CD4-positive, alpha-beta T cell (primary cell): ENCODE measurements around the gene SUPT5H. TPM values are rescaled to one million over a fixed set of nuclear protein-coding genes. Genes with fewer than 3 reads are reported as not detected.

Experiments
- ATAC-seq: fragments of 200-7000 bp; cut with Tn5 transposase; one replicate; pipeline ENCODE4 v1.10.0; 2022; ENCODE audit warnings: mild to moderate bottlenecking; ENCODE audit not compliant: poor library complexity
- CTCF ChIA-PET: fragments of 350-600 bp; sonication (Branson Sonifier 250); formaldehyde crosslinking; loops from one replicate; lab custom pipeline; 2021; ENCODE audit warnings: antibody characterized with exemption, inconsistent platforms; lab: Charles Lee
- POLR2A ChIA-PET: fragments of 350-600 bp; sonication (Branson Sonifier 250); formaldehyde crosslinking; loops from one replicate; lab custom pipeline; 2021; ENCODE audit warnings: antibody characterized with exemption, inconsistent platforms; lab: Charles Lee
- DNase-seq, 14 experiments: peaks; one replicate each; pipeline ENCODE4 v3.0.0-alpha.2; 2013 to 2020; ENCODE audit warnings: mixed read lengths in 2 of 14
- H3K27ac ChIP-seq, 2 donors: one replicate each; pipeline versions ENCODE4 v1.5.1 to v1.7.0; 2013; ENCODE audit warnings: low read length in 2 of 2, low read depth in 1 of 2, mild to moderate bottlenecking in 1 of 2
- H3K27me3 ChIP-seq, 2 experiments: 1 replicate in 1 of 2; 2 replicates in 1 of 2; pipeline versions ENCODE4 v1.6.1 to v1.7.0; 2013; ENCODE audit warnings: low read length in 2 of 2, control low read depth in 1 of 2, mild to moderate bottlenecking in 1 of 2, moderate library complexity in 1 of 2; ENCODE audit not compliant: insufficient read depth in 2 of 2, control insufficient read depth in 1 of 2
- H3K36me3 ChIP-seq: one replicate; pipeline ENCODE4 v1.6.1; 2013; ENCODE audit warnings: low read length, control low read depth; ENCODE audit not compliant: insufficient read depth
- H3K4me1 ChIP-seq: one replicate; pipeline ENCODE4 v1.6.1; 2013; ENCODE audit warnings: low read length, control low read depth; ENCODE audit not compliant: insufficient read depth
- H3K4me3 ChIP-seq: one replicate; pipeline ENCODE4 v1.5.1; 2013; ENCODE audit warnings: mild to moderate bottlenecking, low read length, moderate library complexity
- H3K9me3 ChIP-seq, 2 experiments: 1 replicate in 1 of 2; 2 replicates in 1 of 2; pipeline versions ENCODE4 v1.6.1 to v1.7.0; 2013; ENCODE audit warnings: low read length in 2 of 2, mild to moderate bottlenecking in 2 of 2, control low read depth in 1 of 2, moderate library complexity in 1 of 2; ENCODE audit not compliant: control insufficient read depth in 1 of 2, insufficient read depth in 1 of 2
- H3K27ac Mint-ChIP-seq: one replicate; pipeline ENCODE4 v1.8.0; 2020; ENCODE audit warnings: mixed read lengths
- H3K27me3 Mint-ChIP-seq: one replicate; pipeline ENCODE4 v1.8.0; 2021; ENCODE audit warnings: mixed read lengths
- H3K36me3 Mint-ChIP-seq: one replicate; pipeline ENCODE4 v1.8.0; 2021; ENCODE audit warnings: low read depth, mixed read lengths
- H3K4me1 Mint-ChIP-seq: one replicate; pipeline ENCODE4 v1.8.0; 2021; ENCODE audit warnings: low read depth, mixed read lengths
- H3K4me3 Mint-ChIP-seq: one replicate; pipeline ENCODE4 v1.8.0; 2020; ENCODE audit warnings: mild to moderate bottlenecking, mixed read lengths
- H3K9me3 Mint-ChIP-seq: one replicate; pipeline ENCODE4 v1.8.0; 2020; ENCODE audit warnings: mixed read lengths
- intact Hi-C, 2 experiments: fragments of 100-400 bp; cut with DNase I in 1 of 2; cut with micrococcal nuclease in 1 of 2; formaldehyde crosslinking; loops; one replicate each; pipeline versions ENCODE4 v1.15.1 to v1.9.0; 2023 to 2025; cut with DNase I, micrococcal nuclease
- total RNA-seq, 174 experiments: library from RNA in 2 of 174; stranded (reverse) in 2 of 174; gene quantifications; one replicate each; pipeline ENCODE4 v1.2.3 and lab custom pipeline; 2021 to 2026
- TF ChIP-seq, protein P1 (sequence below): fragments of 200-600 bp; IDR thresholded peaks from one replicate; pipeline ENCODE4 v1.8.0; 2022; ENCODE audit warnings: antibody characterized with exemption, mild to moderate bottlenecking

Gene SUPT5H
- total RNA-seq, 2 experiments from 2014 or later: 322 to 333 TPM

DNA sequence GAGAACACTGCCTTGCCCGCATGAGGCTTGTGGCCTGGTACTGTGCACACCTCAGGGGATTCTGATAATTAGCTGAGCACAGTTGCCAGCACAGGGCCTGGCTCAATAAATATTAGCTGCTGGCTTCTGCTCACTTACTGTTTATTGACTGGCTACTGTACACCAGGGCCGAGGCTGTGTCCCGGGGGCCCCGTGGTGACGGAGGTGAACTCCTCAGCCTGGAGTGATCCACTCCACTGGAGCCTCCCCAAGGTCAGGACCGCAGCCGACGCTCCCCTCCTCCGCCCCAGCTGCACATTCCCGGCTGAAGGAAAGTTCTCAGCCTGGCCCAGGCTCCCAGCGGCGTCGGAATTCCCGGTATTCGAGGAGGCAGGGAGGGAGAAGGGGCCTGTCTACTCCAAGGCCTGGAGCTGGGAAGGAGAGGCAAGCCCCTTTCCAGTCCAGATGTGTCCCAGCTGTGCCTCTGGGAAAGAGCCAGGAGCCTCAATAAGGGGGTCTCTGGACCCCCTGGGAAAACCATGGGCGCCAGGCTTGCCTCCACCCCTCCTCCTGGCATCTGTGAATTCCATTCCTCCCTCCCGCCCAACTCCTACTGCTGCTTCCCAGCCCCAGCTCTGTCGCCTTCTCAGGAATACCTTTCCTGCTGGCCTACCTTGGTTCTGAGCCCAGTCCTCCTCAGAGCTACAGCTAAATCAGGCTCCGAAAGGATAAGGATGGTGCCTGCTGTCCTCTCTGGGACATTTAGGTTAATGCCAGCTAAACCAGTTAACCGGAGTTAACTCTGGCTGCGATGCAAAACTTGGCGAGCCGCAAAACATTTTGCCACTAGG lies 16.9 kb upstream of the SUPT5H start:
- peaks cover 19% of the 10 kb centered on the region for H3K4me1 Mint-ChIP-seq
- no peaks in the 10 kb centered on the region for H3K27me3 Mint-ChIP-seq

DNA sequence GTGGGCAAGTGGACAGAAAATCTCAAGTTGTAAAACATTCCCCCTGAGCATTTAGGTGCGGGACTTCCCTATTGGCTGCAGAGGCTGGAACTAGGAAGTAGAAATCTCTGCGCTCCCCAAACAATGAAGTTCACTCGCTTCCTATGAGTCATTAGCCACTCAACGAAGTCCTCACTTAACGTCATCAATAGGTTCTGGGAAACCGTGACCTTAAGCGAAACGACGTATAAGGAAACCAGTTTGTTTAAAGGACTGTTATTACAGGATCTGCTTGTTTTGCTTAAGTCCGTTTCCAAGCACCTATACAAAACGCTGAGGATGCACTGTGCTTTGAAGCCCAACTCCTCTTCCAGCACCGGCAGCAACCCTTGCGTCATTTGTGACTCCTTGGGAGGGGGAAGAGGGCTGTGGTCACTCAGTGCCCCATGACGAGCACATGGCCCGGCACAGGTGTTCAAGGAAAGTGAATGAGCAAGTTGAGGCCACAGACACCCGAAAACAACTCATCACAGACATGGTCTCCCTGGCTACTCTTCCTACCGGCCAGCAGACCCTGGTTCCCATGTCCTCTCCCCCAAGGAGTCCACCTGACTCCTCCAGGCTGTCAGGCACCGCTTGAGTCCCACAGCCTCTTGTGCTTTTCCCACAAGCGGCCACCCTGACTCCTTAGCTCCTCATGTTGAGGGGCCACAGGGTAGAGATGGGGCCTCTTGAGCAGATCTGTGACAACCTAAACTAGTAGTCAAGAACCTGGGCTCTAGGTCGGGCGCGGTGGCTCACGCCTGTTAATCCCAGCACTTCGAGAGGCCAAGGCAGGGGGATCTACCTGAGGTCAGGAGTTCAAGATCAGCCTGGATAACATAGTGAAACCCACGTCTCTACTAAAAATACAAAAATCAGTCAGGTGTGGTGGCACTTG lies 14.4 kb upstream of the SUPT5H start:
- Histone ChIP-seq H3K27me3 (no peaks in the 10 kb centered on the region), H3K4me1 (peaks cover 50% of the 10 kb centered on the region), H3K4me3 (no peak overlapping the region), H3K36me3 (peaks cover 33% of the 10 kb centered on the region), H3K27ac (peak overlapping the region; percentile 1 to 80), H3K9me3 (no peaks in the 10 kb centered on the region)
- Mint-ChIP-seq H3K4me1 (peaks cover 40% of the 10 kb centered on the region), H3K4me3 (peak overlapping the region; percentile 54), H3K27me3 (no peaks in the 10 kb centered on the region), H3K9me3 (no peaks in the 10 kb centered on the region), H3K27ac (peak overlapping the region; percentile 77), H3K36me3 (peaks cover 52% of the 10 kb centered on the region)
- ChIA-PET POLR2A (interaction anchor here (1.3 to 5.9 kb wide), 3 partner anchors 14 to 89 kb away, joined by 3 to 163 read pairs (median 4); partner anchors contain the start of genes MED29, PAF1, SAMD4B and SUPT5H), CTCF (interaction anchor here (2.2 kb wide), 1 partner anchor 33 kb away, joined by 6 read pairs; no protein-coding TSS in a partner anchor)
- ATAC-seq (peak; percentile 64), DNase-seq (peak in 11 of 14 experiments; percentile 32 to 93 (median 54))
- TF ChIP-seq, protein P1, sequence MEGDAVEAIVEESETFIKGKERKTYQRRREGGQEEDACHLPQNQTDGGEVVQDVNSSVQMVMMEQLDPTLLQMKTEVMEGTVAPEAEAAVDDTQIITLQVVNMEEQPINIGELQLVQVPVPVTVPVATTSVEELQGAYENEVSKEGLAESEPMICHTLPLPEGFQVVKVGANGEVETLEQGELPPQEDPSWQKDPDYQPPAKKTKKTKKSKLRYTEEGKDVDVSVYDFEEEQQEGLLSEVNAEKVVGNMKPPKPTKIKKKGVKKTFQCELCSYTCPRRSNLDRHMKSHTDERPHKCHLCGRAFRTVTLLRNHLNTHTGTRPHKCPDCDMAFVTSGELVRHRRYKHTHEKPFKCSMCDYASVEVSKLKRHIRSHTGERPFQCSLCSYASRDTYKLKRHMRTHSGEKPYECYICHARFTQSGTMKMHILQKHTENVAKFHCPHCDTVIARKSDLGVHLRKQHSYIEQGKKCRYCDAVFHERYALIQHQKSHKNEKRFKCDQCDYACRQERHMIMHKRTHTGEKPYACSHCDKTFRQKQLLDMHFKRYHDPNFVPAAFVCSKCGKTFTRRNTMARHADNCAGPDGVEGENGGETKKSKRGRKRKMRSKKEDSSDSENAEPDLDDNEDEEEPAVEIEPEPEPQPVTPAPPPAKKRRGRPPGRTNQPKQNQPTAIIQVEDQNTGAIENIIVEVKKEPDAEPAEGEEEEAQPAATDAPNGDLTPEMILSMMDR: no peak
- intact Hi-C loops: no loop called here

More for the DNA sequence above, 16.9 kb upstream of the SUPT5H start:
- intact Hi-C loops: no loop called here
- Mint-ChIP-seq H3K36me3 (peaks cover 46% of the 10 kb centered on the region), H3K4me3 (no peak overlapping the region), H3K9me3 (no peaks in the 10 kb centered on the region), H3K27ac (no peak overlapping the region)
- TF ChIP-seq, protein P1: no peak
- no peak overlapping the region for H3K27ac ChIP-seq
- peaks cover 31% of the 10 kb centered on the region for H3K4me1 ChIP-seq
- POLR2A ChIA-PET: interaction anchor here (1.2 kb wide), 2 partner anchors 17 to 27 kb away, joined by 3 to 4 read pairs; partner anchors contain the start of gene SUPT5H
- H3K27me3 ChIP-seq: no peaks in the 10 kb centered on the region
- CTCF ChIA-PET: interaction anchor here (1.0 kb wide), 1 partner anchor 16 kb away, joined by 3 read pairs; the partner anchor contains the start of gene PLEKHG2
- no peaks in the 10 kb centered on the region for H3K9me3 ChIP-seq
- H3K4me3 ChIP-seq: no peak overlapping the region
- DNase-seq: peak in 1 of 14 experiments; percentile 38
- H3K36me3 ChIP-seq: peaks cover 25% of the 10 kb centered on the region
- no peak for ATAC-seq

DNA sequence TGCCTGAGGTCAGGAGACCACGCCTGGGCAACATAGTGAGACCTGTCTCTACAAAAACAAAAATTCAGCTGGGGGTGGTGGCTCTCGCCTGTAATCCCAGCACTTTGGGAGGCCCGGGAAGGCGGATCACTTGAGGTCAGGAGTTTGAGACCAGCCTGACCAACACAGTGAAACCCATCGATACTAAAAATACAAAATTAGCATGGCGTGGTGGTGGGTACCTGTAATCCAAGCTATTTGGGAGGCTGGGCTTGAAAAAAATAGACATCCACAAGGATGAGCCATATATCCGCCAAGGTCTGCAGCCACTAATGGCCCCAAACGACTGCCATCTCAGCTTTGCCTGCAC lies 12.7 kb upstream of the SUPT5H start:
- Mint-ChIP-seq H3K4me1 (peaks cover 50% of the 10 kb centered on the region), H3K27ac (peak overlapping the region; percentile 93), H3K27me3 (no peaks in the 10 kb centered on the region), H3K9me3 (no peaks in the 10 kb centered on the region), H3K36me3 (peaks cover 53% of the 10 kb centered on the region), H3K4me3 (peak overlapping the region; percentile 99)
- TF ChIP-seq, protein P1: no peak
- Histone ChIP-seq H3K27me3 (no peaks in the 10 kb centered on the region), H3K4me3 (no peak overlapping the region), H3K27ac (no peak overlapping the region), H3K36me3 (peaks cover 33% of the 10 kb centered on the region), H3K9me3 (no peaks in the 10 kb centered on the region), H3K4me1 (peaks cover 60% of the 10 kb centered on the region)
- ATAC-seq: no peak
- ChIA-PET POLR2A (interaction anchor here (1.3 to 5.9 kb wide), 6 partner anchors 13 to 90 kb away, joined by 3 to 163 read pairs (median 4); partner anchors contain the start of genes MED29, PAF1, PLEKHG2 and SAMD4B), CTCF (no interaction called here)
- no peak for DNase-seq
- intact Hi-C loops: no loop called here
